Measurements from ENCODE around the gene ZNF324.

The ZNF324 gene

DNA sequence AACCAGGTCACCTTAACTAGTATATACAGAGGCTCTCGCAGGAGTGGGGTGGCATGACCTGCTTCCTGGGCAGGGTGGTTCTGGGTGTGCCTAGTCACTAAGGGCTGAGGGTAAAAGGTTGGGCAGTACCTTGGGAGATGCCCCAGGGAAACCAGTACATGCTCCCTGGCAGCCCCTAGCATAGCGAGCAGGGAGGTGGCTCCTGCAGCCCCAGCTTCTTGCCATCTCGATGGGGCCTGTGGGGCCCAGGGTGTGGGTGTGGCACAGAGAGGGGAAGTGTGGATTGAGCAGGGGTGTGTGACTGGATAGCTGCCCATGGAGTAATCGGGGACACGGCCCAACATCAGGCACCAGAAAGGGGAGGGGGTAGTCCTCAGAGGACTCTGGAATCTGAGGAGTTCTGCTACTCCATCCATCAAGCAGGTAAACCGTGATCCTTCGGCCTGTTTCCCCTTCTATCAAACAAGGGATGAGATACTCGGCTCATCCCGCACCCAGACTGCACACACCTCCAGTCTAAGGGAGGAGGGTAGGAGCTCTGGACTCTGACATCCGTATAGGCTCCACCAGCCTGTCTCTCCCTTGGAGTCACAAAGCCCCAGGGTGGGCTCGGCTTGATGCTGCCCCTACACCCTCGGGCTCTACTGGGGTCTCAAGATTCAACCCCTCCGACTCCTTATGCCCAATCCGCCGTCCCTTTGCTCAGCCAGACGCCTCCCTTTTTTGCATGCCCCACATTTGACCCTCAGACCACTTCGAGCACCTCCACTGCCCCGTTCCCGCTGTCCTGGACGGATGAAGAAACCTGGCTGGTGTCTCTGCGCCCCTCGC, 51.6 kb downstream of the ZNF324 start:
- H3K4me3 ChIP-seq: peak overlapping the region; percentile 71 to 91 (median 81)
- H3K27ac ChIP-seq: peak overlapping the region; percentile 81 to 98 (median 95)

DNA sequence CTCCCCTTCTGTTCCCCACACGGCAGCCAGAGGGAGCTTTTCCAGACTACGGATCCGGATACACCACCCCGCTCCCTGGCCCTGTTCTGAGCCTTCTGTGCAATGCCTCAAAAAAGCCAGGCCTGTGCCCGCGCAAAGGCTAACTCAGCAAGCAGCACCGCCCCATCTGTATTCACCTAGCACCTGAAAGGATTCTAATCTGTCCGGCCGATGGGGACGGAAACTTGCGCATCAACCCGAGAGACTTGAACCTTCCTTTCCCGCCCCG, 52.1 kb downstream of the ZNF324 start:
- peak overlapping the region; percentile 71 to 91 (median 81) for H3K4me3 ChIP-seq
- peak overlapping the region; percentile 81 to 98 (median 95) for H3K27ac ChIP-seq

DNA sequence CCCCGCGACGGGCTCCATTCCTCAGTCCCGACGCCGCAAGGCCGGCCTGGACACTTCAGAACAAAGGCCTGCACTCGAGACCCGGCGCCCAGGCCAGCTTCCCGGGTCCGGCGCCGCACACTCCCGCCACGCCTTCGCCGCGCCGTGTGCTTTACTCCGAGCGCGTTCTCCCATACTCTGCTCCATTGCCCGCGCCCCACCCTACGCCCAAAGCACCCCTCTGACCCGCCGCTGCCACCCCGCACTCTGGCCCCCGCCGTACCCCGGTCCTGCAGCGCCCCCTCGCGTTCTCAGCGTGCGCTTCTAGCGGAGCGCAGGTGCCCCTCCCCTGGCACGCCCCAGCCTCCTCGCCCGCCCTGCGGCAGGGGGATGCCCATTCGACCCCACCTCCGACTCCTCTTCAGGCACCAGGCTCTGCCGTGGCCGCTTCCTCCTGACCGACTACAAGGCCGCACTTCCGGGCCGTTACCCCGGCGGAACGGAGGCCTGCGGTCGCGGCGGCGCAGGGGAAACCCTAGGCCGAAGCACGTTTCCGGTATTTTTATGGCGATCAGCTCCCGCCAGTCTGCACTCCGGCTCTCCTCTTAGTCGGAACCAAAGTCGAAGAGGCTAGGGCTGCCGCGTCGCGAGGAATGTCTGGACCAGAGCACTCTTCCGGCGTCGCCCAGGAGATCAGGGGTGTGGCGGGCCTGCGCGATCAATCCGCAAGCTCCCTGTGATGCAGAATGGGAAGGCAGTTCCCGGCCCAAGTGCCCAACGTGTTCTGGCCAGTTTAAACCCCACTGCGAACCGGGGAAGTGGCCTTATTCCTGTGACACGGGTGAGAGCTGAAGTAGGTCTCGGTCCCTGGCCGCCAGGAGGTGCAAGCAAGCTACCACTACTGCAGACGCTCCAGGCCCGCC, 52.7 kb downstream of the ZNF324 start, which contains the start of gene ZBTB45:
Gene ZBTB45 (minus strand): TSS at position 456 of the 902 bp plus-strand sequence. CDS start 2,137 bp downstream, outside the sequence.
- H3K27ac ChIP-seq: peak within 1 kb of the TSS; percentile 81 to 98 (median 95)
- H3K4me3 ChIP-seq: peak within 1 kb of the TSS; percentile 71 to 91 (median 81)

DNA sequence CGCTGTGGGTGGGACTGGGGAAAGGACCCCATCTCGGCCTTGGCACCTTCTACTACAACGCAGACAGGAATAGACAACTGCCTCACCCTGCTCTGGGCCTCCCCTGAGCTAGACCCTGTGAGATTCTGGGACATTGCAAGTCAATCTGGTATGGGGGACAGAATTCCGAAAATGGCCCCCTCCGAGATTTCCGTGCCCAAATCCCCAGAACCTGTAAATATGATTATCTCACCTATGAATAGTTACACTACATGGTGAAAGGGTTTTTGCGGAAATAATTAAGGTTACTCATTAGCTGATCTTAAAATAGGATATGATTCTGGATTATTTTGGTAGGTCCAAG, 53.3 kb downstream of the ZNF324 start:
- H3K27ac ChIP-seq: peak overlapping the region; percentile 81 to 98 (median 95)
- peak overlapping the region; percentile 71 to 91 (median 81) for H3K4me3 ChIP-seq

DNA sequence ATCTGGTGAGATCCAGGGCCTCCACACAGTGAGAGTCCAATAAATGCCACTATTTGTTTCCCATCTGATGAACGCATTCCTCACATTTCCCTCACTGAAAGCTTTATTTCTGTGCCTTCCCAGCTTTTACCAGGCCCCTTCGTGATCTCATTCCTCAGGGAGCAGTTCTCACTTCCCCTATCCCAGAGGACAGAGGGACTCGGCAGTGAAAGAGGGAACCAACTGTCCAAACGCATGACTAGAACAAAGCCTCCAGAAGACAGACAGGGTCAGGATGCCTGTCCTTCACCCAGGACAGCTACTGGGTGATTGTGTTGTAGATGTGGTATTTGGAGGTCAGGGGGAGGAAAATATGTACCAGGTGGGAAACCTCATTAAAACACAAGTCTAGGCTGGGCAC, 54.8 kb downstream of the ZNF324 start:
- Histone ChIP-seq H3K27ac (peak overlapping the region in 1 of 21 experiments; percentile 17), H3K4me3 (no peak overlapping the region)

DNA sequence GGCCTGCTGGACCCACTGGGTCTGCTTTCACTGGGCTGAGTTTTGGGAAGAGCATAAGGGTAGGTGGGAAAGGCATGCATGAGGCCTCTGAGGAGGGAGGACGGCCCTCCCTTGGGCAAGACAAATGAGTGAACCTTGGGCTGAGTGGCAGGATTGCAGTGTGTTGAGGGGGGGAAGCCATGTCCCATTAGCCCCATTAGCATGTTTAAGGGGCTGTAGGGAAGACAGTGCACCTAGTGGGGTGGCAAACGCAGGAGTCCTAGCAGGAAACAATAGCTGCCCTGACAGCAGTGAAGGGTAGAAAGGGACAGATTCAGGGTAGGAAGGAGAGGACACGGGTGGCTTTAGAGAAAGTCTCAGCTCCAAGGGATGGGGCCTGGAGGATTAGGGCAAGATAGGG, 55.8 kb downstream of the ZNF324 start:
- H3K27ac ChIP-seq: no peak overlapping the region
- H3K4me3 ChIP-seq: no peak overlapping the region

All from skin epidermis (tissue), 12 donors.